ENCODE data around the gene PRKG1. TPM values are rescaled to one million over a fixed set of nuclear protein-coding genes. Genes with fewer than 3 reads are reported as not detected.

PRKG1 gene
- total and polyA plus RNA-seq, 2 of the 8 experiments (the other 6 are each of a cell fraction or from before 2014, with no cell fraction given): 4.2 to 15.2 TPM

DNA sequence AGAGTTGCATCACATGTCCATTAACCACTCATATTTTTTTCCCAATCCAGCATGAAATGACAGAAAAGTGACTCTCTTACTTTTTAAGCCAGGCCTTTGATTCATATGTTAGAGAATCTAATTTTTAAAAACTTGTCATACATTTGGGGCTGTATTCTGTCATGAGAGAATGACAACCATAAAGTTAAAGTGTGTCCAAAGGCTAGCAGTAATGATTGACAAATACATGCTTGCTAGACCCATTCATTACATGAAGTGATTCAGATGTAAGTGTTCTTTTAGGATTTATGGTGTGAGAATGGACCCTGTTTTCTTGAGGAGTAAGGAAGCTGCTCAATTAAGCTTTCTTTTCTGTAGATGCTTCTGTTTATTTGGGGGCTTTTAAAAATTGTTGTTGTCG lies 549.7 kb downstream of the PRKG1 start:
- no peak overlapping the region for H3K4me3 ChIP-seq (ENCODE audit: extremely low read depth in 1 of 4, insufficient read depth in 2 of 4, low read depth in 3 of 4, low read length in 4 of 4)
- H3K4me1 ChIP-seq (replicated peaks in 1 of 4; ENCODE audit: control insufficient read depth in 3 of 4, insufficient read depth in 4 of 4, low read length in 3 of 4): peaks cover 0 to 5% (median 0%) of the 10 kb centered on the region in 4 experiments; a peak in 1 of 7 replicates
- no peaks in the 10 kb centered on the region for H3K79me2 ChIP-seq (ENCODE audit: control insufficient read depth in 1 of 2, insufficient read depth in 2 of 2, low read length in 2 of 2)
- H3K56ac ChIP-seq (replicated peaks; ENCODE audit: insufficient read length, low read depth, low read length): no peak overlapping the region
- no peak overlapping the region for H3K4me2 ChIP-seq (ENCODE audit: insufficient read depth in 1 of 2, low read depth in 2 of 2, low read length in 2 of 2)
- H2BK5ac ChIP-seq (ENCODE audit: low read depth, low read length): no peak overlapping the region
- no peaks in the 10 kb centered on the region for H3K9me3 ChIP-seq (ENCODE audit: insufficient read depth in 2 of 2, low read depth in 1 of 2, low read length in 1 of 2)
- no peak overlapping the region for H3K4ac ChIP-seq (replicated peaks; ENCODE audit: insufficient read length, low read depth, low read length)
- no peaks in the 10 kb centered on the region for H3K36me3 ChIP-seq (ENCODE audit: control insufficient read depth in 2 of 4, insufficient read depth in 4 of 4, low read length in 3 of 4)
- ChIA-PET POLR2A (ENCODE audit: partially characterized antibody) (no interaction called here), CTCF (ENCODE audit: partially characterized antibody) (no interaction called here)
- no peak overlapping the region for H3K27ac ChIP-seq (ENCODE audit: low read depth, low read length)
- H3K27me3 ChIP-seq (replicated peaks in 1 of 4; ENCODE audit: control insufficient read depth in 3 of 4, extremely low read depth in 1 of 4, insufficient read depth in 3 of 4, low read length in 3 of 4): no peaks in the 10 kb centered on the region
- no peak overlapping the region for H3K14ac ChIP-seq (ENCODE audit: insufficient read length)
- no peak overlapping the region for H3K18ac ChIP-seq (ENCODE audit: extremely low read depth, low read length)
- no peak overlapping the region for H4K91ac ChIP-seq (replicated peaks; ENCODE audit: insufficient read length, low read length)
- H3K23ac ChIP-seq (ENCODE audit: insufficient read length): no peak overlapping the region
- H2BK15ac ChIP-seq (ENCODE audit: low read length): no peak overlapping the region
- H3K23me2 ChIP-seq (ENCODE audit: low read depth, low read length): no peaks in the 10 kb centered on the region
- H2BK12ac ChIP-seq (ENCODE audit: low read depth, low read length): no peak overlapping the region
- no peak overlapping the region for H3K9ac ChIP-seq (replicated peaks in 1 of 4; ENCODE audit: extremely low read depth in 1 of 4, low read depth in 3 of 4, low read length in 3 of 4)
- TF ChIP-seq EGR1 (IDR thresholded peaks at IDR 0.05; ENCODE audit: borderline replicate concordance, low read depth, low read length) (no peak), GTF2F1 (IDR thresholded peaks at IDR 0.05; ENCODE audit: borderline replicate concordance, low read depth, low read length) (no peak)
- TF ChIP-seq, protein P1, sequence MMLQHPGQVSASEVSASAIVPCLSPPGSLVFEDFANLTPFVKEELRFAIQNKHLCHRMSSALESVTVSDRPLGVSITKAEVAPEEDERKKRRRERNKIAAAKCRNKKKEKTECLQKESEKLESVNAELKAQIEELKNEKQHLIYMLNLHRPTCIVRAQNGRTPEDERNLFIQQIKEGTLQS (IDR thresholded peaks at IDR 0.05; ENCODE audit: insufficient read depth, low read depth, low read length): no peak
- TF ChIP-seq, protein P2, sequence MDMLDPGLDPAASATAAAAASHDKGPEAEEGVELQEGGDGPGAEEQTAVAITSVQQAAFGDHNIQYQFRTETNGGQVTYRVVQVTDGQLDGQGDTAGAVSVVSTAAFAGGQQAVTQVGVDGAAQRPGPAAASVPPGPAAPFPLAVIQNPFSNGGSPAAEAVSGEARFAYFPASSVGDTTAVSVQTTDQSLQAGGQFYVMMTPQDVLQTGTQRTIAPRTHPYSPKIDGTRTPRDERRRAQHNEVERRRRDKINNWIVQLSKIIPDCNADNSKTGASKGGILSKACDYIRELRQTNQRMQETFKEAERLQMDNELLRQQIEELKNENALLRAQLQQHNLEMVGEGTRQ (IDR thresholded peaks at IDR 0.05; ENCODE audit: low read length): no peak
- H2BK20ac ChIP-seq (ENCODE audit: low read length): no peak overlapping the region
- FAIRE-seq: no peak
- WGBS, 2 experiments (ENCODE audit: extremely low coverage in 1 of 2, insufficient coverage in 1 of 2, insufficient read length in 1 of 2, insufficient replicate concordance in 2 of 2, low coverage in 1 of 2, low lambda C conversion rate in 2 of 2, missing lambda C conversion rate in 1 of 2): 90% methylated on average over 1 of the region's 1 CpG; no CpG with 5 or more reads in 1 of the 2 experiments
- H2AFZ ChIP-seq (ENCODE audit: low read length): no peak overlapping the region
- no peaks in the 10 kb centered on the region for H4K20me1 ChIP-seq (replicated peaks in 1 of 2; ENCODE audit: control insufficient read depth in 1 of 2, insufficient read depth in 2 of 2, low read length in 2 of 2)
- DNase-seq (ENCODE audit: low read depth in 1 of 2, low spot score in 2 of 2): no peak
- no peak overlapping the region for H4K5ac ChIP-seq (ENCODE audit: insufficient read length, low read depth, low read length)
- no peak overlapping the region for H2AK5ac ChIP-seq (ENCODE audit: low read depth, low read length)
- H2BK120ac ChIP-seq (replicated peaks; ENCODE audit: low read depth, low read length): no peak overlapping the region
- no peak overlapping the region for H4K8ac ChIP-seq (ENCODE audit: extremely low read depth, insufficient read depth, low read length)
- no peaks in the 10 kb centered on the region for H3K79me1 ChIP-seq (ENCODE audit: low read depth, low read length)

All from H1 (cell line).